Measurements from ENCODE around the gene KRTAP10-5. TPM values are rescaled to one million over a fixed set of nuclear protein-coding genes. Genes with fewer than 3 reads are reported as not detected.

Gene KRTAP10-5
- total RNA-seq, 1 experiment from 2014 or later: not detected

GRCh38 chr21:44617071-44617501 lies 36.7 kb upstream of the KRTAP10-5 start:
- RAD21 ChIA-PET (ENCODE audit: low non-redundant PET in 1 of 2, low total read pairs in 2 of 2, uncharacterized antibody in 2 of 2, unreplicated experiment in 2 of 2): no interaction called here
- POLR2A ChIA-PET: no interaction called here
- no peaks in the 10 kb centered on the region for H3K79me2 ChIP-seq (ENCODE audit: insufficient read depth, low read length)

More at GRCh38 chr21:44617071-44617501, 36.7 kb upstream of the KRTAP10-5 start:
- Histone ChIP-seq H3K9me2 (ENCODE audit: insufficient read depth) (no peaks in the 10 kb centered on the region), H3K4me1 (ENCODE audit: control insufficient read depth in 1 of 2, insufficient read depth in 2 of 2, low read length in 2 of 2) (no peaks in the 10 kb centered on the region), H3K36me3 (ENCODE audit: control insufficient read depth in 1 of 2, insufficient read depth in 2 of 2, low read length in 2 of 2) (no peaks in the 10 kb centered on the region), H3K4me2 (ENCODE audit: low read length) (no peak overlapping the region), H3K9ac (ENCODE audit: low read length) (no peak overlapping the region), H2AFZ (ENCODE audit: low read depth, low read length, poor library complexity, severe bottlenecking) (no peak overlapping the region), H4K20me1 (ENCODE audit: insufficient read depth) (no peaks in the 10 kb centered on the region), H3K4me3 (replicated peaks in 1 of 2; ENCODE audit: low read depth in 1 of 2, low read length in 2 of 2) (no peak overlapping the region), H3K27ac (ENCODE audit: low read depth, low read length) (no peak overlapping the region), H3K27me3 (ENCODE audit: insufficient read depth, low read length) (no peaks in the 10 kb centered on the region), H3K9me3 (ENCODE audit: control insufficient read depth in 1 of 2, insufficient read depth in 1 of 2, low read depth in 1 of 2, low read length in 2 of 2) (peaks cover 6 to 11% of the 10 kb centered on the region in 2 experiments)
- TF ChIP-seq RAD21 (IDR thresholded peaks at IDR 0.05; ENCODE audit: low read depth): no peak
- TF ChIP-seq ZNF274 (IDR thresholded peaks at IDR 0.05; ENCODE audit: low read depth, low read length): no peak
- TF ChIP-seq FOSL1 (IDR thresholded peaks at IDR 0.05; ENCODE audit: low read depth): no peak
- TF ChIP-seq YY1 (IDR thresholded peaks at IDR 0.05; ENCODE audit: extremely low read depth, insufficient replicate concordance, low read depth, low read length): no peak
- TF ChIP-seq JUND (IDR thresholded peaks at IDR 0.05): no peak
- TF ChIP-seq EZH2phosphoT487 (IDR thresholded peaks at IDR 0.05; ENCODE audit: borderline replicate concordance): no peak
- no peak for TF ChIP-seq SRF (IDR thresholded peaks at IDR 0.05; ENCODE audit: low read depth)
- TF ChIP-seq CEBPB (IDR thresholded peaks at IDR 0.05; ENCODE audit: low read depth): no peak
- TF ChIP-seq CTCF (IDR thresholded peaks at IDR 0.05 in 2 of 3, conservative IDR thresholded peaks at IDR 0.05 in 1 of 3; ENCODE audit: borderline replicate concordance in 1 of 3, insufficient read depth in 1 of 3, low read depth in 2 of 3, low read length in 2 of 3): no peak
- no peak for TF ChIP-seq ELF1 (IDR thresholded peaks at IDR 0.05; ENCODE audit: borderline replicate concordance, low read depth)
- no peak for TF ChIP-seq EZH2 (IDR thresholded peaks at IDR 0.05)
- TF ChIP-seq MAX (IDR thresholded peaks at IDR 0.05): no peak
- TF ChIP-seq, protein P1, sequence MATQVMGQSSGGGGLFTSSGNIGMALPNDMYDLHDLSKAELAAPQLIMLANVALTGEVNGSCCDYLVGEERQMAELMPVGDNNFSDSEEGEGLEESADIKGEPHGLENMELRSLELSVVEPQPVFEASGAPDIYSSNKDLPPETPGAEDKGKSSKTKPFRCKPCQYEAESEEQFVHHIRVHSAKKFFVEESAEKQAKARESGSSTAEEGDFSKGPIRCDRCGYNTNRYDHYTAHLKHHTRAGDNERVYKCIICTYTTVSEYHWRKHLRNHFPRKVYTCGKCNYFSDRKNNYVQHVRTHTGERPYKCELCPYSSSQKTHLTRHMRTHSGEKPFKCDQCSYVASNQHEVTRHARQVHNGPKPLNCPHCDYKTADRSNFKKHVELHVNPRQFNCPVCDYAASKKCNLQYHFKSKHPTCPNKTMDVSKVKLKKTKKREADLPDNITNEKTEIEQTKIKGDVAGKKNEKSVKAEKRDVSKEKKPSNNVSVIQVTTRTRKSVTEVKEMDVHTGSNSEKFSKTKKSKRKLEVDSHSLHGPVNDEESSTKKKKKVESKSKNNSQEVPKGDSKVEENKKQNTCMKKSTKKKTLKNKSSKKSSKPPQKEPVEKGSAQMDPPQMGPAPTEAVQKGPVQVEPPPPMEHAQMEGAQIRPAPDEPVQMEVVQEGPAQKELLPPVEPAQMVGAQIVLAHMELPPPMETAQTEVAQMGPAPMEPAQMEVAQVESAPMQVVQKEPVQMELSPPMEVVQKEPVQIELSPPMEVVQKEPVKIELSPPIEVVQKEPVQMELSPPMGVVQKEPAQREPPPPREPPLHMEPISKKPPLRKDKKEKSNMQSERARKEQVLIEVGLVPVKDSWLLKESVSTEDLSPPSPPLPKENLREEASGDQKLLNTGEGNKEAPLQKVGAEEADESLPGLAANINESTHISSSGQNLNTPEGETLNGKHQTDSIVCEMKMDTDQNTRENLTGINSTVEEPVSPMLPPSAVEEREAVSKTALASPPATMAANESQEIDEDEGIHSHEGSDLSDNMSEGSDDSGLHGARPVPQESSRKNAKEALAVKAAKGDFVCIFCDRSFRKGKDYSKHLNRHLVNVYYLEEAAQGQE (IDR thresholded peaks at IDR 0.05; ENCODE audit: low read depth): no peak
- TF ChIP-seq POLR2AphosphoS5 (IDR thresholded peaks at IDR 0.05; ENCODE audit: low read depth, low read length): no peak
- TF ChIP-seq, protein P2, sequence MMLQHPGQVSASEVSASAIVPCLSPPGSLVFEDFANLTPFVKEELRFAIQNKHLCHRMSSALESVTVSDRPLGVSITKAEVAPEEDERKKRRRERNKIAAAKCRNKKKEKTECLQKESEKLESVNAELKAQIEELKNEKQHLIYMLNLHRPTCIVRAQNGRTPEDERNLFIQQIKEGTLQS (IDR thresholded peaks at IDR 0.05): no peak
- TF ChIP-seq POLR2A (IDR thresholded peaks at IDR 0.05; ENCODE audit: borderline replicate concordance, extremely low read depth, insufficient read depth, insufficient read length): no peak
- no peak for TF ChIP-seq EGR1 (IDR thresholded peaks at IDR 0.05; ENCODE audit: low read depth)
- no peak for TF ChIP-seq SIN3A (IDR thresholded peaks at IDR 0.05; ENCODE audit: low read depth)
- TF ChIP-seq TCF7L2 (IDR thresholded peaks at IDR 0.05; ENCODE audit: borderline replicate concordance, extremely low read depth, insufficient read depth, insufficient read length): no peak
- ATAC-seq (no peak), DNase-seq (ENCODE audit: low read depth, low spot score) (no peak)
- CTCF ChIA-PET: no interaction called here
- BruUV-seq (replicated peaks): no TSS peak
- intact Hi-C loops (cut with micrococcal nuclease): no loop called here
